SK-N-MC (cell line): ENCODE results near the gene ME3.

ENCODE experiments used
- EZH2 ChIP-seq: fragments of 200-600 bp; sonication (generic); IDR thresholded peaks from one replicate; pipeline ENCODE4 v1.6.1; 2017; ENCODE audit warnings: antibody characterized with exemption
- FOXP2 ChIP-seq: optimal IDR thresholded peaks from 2 replicates; pipeline ENCODE3; 2011; ENCODE audit warnings: mild to moderate bottlenecking, moderate library complexity; ENCODE audit not compliant: insufficient read depth; ENCODE audit errors: extremely low read length, control extremely low read depth
- POLR2AphosphoS5 ChIP-seq: IDR thresholded peaks from 2 replicates; pipeline ENCODE4 v1.6.1; 2012; ENCODE audit warnings: mild to moderate bottlenecking, low read depth, low read length, borderline replicate concordance

DNA sequence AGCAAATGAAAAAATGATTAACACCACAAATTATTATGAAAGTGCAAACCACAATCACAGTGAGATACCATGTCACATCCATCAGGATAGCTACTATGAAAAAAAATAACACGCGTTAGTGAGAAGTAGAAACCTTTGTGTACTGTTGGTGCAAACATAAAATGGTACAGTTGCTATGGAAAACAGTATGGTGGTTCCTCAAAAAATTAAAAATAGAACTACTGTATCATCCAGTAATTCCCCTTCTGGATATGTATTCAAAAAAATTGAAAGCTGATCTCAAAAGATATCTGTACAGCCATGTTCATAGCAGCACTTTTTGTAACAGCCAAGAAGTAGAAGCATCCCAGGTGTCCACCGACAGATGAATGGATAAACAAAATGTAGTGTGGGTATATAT is 254.3 kb downstream of the ME3 start:
- TF ChIP-seq EZH2 = no peak
- TF ChIP-seq POLR2AphosphoS5 = no peak
- TF ChIP-seq FOXP2 = no peak
